Stimulated activated CD4-positive, alpha-beta T cell treated with anti-CD3 and anti-CD28 coated beads, Interleukin-15, amount 100 ng/mL, for 48 hours (primary cell): ENCODE measurements around the gene TTC12.
A peak's percentile ranks its signal among the peaks of the same experiment; 100 is the strongest.

ENCODE experiments used
- DNase-seq, 2 donors: peaks; one replicate each; pipeline ENCODE4 v3.0.0-alpha.2; 2020; ENCODE audit warnings: low read depth in 2 of 2

TTC12 gene, protein sequence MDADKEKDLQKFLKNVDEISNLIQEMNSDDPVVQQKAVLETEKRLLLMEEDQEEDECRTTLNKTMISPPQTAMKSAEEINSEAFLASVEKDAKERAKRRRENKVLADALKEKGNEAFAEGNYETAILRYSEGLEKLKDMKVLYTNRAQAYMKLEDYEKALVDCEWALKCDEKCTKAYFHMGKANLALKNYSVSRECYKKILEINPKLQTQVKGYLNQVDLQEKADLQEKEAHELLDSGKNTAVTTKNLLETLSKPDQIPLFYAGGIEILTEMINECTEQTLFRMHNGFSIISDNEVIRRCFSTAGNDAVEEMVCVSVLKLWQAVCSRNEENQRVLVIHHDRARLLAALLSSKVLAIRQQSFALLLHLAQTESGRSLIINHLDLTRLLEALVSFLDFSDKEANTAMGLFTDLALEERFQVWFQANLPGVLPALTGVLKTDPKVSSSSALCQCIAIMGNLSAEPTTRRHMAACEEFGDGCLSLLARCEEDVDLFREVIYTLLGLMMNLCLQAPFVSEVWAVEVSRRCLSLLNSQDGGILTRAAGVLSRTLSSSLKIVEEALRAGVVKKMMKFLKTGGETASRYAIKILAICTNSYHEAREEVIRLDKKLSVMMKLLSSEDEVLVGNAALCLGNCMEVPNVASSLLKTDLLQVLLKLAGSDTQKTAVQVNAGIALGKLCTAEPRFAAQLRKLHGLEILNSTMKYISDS

DNA sequence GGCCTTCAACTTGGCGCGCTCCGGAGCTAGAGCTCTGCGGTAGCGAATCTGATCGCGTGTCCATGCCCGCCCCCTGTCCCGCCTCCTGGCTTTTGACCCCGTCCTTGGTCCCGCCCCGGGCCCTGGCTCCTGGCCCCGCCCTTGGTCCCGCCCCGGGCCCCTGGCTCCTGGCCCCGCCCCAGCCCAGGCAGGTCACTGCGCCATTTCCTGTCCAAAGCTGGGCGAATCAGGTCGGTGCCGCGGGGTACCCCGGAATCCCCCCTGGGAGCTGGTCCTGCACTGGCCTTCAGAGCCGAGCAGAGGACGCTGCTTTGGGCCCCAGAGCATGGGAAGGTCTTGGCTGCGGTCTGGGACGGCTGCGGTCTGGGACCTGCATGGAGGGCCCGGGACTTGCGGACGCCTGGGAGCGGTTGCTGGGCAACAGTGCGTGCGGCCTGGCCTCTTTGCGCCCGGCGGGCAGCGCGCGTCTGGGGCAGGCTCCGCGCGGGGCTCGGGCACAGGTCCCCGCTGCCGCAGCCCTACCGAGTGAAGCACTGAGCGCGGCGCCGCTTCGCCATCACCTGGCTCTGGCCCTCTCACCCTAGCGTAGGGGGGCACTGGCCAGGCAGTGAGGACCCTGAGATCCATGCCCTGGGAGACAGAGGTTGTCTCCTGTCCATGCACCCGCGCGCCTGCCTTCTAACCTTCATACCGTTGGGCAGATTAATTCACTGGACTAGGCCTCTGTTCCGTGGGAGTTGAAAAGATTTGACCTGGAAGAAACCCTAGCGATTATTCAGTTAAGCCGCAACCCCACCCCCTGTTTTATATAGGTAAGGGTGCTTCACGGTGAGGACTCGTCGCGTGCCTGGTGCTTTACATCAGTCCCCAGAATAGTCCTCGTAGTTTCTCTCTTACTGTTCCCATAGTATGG lies at the start of gene TTC12:
Gene TTC12 (plus strand): TSS at position 195 of the 913 bp plus-strand sequence. CDS start 1,675 bp downstream, outside the sequence.
- DNase-seq, result peak; percentile 86 to 94

DNA sequence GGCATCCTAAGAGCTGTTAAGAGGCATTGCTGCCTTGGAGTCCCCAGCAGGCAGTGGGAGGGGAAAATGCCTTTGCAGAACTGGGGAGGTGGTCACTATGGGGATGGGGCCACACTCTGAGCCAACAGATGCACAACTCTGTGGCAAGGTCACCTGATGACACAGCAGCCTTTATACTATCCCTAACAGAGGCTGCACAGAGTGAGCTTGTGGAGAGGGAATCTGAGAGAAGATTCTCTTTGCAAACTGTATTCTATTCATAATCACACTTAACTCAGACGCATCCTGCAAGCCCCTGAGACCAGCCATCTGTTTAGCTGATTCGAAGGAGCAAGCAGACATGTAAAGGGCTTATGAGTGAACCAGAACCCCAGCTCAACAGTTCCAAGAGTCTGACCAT lies 49.0 kb upstream of the TTC12 start:
- DNase-seq, result no peak

DNA sequence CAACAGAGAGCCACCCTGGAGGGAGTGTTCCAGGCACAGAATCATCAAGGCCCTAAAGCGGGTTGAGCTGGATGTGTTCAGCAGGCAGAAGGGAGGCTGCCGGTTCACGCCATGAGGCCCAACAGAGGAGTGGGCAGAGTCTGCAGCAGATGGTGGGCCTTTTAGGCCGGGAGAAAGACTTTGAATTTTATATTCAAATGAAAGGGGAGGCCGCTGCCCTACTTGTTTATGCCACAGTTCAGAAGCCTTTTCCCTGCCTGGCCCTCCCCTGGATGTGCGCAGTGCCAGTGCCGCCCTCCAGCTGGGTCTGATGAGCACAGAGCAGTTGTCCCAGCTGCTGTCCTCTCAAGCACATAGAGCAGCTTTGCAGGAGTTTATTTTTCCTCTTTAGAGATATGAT lies 46.9 kb upstream of the TTC12 start:
- no peak for DNase-seq

DNA sequence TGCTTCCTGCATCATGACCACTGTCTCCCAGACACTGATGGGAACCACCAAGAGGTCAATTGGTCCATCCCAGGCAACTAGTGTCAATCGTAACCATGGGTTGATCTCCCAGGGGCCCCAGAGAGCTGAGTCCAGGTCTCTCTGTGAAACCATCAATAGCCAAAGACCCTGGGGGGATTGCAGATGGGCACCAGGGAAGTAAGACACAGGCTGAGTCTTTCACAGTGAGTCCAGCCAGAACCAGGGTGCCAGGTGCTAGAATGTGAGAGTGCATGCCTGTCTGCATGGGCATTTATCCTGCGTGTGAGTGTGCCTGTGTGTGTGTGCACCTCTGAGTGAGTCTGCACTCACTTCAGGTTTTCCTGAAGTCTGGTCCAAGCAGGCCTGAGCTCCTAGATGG lies 45.3 kb upstream of the TTC12 start:
- DNase-seq, result no peak

DNA sequence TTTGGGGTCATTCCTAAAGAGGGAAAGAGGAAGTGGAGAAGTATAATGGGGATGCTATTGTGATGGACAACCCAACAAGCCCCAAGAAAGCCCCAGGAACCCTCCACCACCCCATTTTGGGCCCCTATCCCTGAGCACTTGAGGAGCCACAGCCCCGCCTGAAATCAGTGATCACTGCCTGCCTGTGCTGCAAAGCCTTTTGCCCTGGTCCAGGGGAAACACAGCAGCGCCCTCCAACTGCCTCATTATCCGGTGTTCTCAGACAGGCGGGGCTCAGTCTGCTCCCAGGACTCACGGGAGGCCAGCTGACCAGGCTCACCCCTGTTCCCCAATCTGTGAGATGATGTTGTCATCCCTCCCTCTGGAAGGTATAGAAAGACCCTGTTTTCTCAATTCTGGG lies 44.7 kb upstream of the TTC12 start:
- no peak for DNase-seq

DNA sequence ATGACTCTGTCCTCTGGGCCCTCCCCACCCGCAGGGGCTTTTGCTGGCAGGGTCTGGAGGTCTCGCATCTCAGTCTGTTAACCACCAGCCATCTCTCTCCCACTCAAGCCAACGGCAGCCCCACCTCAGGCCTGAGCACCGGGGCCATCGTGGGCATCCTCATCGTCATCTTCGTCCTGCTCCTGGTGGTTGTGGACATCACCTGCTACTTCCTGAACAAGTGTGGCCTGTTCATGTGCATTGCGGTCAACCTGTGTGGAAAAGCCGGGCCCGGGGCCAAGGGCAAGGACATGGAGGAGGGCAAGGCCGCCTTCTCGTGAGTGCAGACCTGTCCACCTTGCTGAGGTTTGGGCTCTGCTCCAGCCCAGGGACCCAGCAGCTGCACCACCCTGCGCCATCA lies 44.3 kb upstream of the TTC12 start:
- no peak for DNase-seq

DNA sequence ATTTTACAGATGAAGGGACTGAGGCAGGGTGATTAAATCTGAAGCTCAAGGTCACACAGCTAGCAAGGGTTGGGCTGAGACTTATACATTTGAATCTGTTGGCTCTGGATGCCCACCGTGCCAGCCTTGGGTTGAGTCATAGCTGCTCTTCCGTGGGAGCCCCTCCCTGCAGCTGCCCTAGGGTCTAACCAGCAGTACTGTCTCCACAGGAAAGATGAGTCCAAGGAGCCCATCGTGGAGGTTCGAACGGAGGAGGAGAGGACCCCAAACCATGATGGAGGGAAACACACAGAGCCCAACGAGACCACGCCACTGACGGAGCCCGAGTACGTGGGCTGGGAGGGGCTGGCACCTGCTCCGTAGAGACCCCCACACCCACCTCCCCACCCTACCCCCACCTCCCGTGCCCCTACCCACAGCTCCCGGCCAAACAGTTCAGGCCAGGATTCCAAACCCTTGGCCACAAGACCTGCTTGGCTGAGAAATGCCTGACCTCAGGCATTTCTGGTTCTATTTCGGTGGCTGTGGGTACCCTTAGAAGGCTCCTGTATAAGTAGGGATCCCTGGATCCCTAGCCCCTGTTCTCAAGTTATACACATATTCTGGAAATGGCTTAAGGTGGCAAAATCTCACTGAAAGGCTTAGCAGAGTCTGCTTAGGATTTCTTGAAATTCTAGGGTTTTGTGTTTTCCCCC lies 42.7 kb upstream of the TTC12 start:
- no peak for DNase-seq

DNA sequence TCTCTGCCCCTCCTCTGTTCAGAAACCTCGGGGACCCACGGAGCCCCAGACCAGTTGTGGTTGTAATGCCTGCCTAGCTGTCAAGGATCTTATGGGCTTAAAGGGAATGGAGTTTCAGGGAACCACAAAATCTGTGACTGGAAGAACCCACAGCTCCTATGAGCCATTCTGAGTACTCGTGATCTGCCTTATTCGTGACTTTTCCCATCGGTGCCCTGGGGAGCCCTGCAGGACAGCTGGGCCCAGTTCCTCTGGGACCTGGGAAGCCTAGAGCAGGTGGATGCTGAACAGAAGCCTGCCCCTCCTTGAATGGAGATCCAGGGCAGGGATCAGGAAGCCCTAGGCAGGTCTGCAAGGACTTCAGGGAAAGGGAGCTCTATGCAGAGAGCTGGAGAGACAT lies 42.1 kb upstream of the TTC12 start:
- DNase-seq, result no peak

DNA sequence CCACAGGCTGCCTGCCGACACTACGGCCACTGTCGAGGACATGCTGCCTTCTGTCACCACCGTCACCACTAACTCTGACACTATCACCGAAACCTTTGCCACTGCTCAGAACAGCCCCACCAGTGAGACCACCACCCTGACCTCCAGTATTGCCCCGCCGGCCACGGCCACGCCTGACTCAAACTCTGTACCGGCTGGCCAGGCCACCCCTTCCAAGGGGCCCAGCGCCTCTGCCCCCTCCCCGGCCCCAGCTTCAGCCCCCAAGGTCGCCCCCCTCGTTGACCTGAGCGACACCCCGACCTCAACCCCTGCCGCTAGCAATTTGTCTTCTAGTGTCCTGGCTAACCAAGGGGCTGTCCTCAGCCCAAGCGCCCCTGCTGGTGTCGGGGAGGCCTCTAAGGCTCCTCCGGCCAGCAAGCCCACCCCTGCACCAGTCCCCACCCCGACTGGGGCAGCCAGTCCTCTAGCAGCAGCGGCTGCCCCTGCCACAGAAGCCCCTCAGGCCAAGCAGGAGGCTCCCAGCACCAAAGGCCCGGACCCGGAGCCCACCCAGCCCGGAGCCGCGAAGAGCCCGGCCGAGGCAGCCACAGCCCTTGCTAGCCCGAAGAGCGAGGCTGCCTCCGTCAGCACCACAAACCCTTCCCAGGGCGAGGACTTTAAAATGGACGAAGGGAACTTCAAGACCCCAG lies 41.3 kb upstream of the TTC12 start:
- no peak for DNase-seq

DNA sequence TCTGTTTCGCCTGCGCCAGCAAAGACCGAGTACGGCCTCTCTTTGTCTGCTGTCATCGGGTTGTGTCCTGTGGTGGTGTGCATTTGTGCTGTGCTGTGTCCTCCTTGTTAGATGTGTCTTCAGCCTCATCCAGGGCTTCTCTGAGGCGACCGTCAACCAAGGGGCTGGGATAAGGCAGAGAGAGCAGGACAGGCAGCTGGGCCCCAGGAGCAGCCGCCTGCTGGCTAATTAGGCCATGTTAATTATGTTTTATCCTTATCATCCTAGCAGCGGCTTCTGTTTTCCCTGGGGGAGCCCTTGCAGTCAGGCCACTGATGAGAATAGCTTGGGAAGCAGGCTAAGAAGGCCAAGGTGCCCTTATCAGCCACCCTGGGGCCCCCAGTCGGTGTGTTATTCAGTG lies 40.7 kb upstream of the TTC12 start:
- no peak for DNase-seq

DNA sequence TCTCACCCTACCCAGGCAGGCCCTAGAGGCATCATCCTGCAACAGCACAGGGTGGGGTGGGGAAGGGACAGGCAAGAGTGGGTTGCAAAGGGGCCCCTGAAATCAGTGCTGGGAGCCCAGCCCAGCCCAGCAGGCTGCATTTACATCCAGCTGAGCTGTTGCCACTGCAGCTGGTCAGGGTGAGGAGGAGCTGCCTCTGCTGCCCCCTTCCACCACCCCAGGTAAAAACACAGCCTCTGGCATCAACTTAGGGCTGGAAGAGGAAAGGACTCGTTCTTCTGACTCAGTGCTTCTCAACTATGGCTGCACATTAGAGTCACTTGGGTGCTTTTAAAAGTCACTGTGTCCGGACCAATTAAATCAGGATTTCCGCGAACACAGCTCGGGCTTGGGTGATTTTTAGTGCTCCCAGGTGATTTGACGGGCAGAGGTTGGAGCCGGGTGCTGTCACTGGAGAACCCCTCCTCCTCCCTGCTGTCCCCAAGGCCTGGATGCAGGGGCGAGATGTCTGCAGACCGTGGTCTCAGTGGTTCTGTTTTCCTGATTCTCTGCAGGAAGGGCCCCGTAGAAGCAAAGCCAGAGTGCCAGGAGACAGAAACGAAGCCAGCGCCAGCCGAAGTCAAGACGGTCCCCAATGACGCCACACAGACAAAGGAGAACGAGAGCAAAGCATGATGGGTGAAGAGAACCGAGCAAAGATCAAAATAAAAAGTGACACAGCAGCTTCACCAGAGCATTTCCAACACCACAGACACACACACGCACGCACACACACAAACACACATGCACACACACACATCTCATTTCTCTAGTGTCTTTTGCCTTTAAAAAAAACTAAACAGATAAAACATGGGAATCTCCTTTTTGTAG lies 39.4 kb upstream of the TTC12 start:
- DNase-seq, result no peak

DNA sequence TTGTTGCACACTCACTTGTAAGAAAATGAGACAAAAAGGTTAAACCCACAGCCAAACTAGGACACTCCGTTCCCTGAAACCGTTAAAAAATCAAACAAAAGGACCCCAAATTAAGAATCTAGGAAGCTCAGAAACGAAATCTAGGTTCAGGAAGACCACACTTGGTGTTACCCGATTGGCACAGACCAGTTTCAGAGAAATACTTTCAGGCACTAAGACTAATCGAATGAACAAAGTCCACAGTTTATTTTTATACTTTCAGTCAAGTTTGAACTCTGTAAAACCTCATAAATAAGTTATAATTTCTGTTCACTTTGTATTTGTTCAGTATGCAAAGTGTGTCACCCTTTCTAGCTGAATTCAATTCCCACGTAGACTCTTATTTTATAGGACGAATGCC lies 38.8 kb upstream of the TTC12 start:
- DNase-seq, result no peak

DNA sequence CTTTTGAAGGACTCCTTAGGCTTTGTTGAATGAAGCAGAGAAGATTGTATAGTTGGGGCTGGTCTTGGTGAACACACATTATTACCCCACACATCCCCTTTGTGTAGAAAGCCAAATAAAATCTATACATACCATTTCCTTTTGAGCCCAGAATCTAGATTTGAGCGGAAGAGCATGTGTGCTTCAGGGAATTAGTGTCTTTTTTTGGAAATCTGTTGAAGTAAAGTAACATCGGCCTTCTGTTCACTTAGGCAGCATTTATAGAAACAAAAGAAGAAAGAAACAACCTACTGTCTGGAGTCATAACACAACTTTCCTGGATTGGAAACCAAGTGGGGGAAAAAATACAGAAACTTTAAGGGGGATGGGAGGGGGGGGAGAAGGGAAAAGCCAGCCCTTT lies 37.9 kb upstream of the TTC12 start:
- no peak for DNase-seq

DNA sequence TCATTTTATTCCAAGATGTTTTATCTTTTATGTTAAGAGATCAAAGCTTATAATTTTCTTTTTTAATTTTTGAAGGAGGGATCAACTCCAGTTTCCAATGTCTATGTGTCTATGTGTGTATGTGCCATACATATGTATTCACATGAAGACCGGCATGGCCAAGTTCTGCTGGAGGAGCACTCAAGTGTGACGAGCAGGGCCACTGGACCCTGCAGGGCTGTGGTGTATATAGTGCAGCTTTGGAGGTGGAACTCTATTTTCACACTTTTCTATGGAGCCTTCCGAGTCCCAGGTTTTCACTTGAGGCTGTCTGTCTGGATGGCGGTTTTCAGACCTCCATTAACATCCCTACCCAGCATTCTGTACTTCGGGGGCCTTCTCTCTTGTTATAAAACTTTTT lies 36.5 kb upstream of the TTC12 start:
- DNase-seq, result no peak

DNA sequence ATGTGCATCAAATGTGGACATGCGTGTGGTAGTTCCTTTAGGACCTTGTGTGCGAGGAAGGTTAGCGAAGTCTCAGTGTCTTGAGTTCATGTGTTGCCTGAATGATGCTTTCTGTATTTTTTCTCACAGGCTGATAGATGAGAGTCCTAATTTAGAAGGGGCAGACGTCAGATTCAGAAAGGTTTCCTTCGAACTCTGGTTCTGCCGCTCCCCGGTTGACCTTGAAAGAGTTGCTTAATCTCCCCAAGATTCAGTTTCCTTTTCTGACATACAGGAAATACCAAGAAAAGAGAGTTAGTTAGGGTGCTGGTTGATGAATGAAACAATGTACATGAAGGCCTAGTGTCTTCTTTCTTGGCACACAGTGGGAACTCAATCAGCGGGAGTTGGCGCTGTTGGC lies 35.9 kb upstream of the TTC12 start:
- no peak for DNase-seq

DNA sequence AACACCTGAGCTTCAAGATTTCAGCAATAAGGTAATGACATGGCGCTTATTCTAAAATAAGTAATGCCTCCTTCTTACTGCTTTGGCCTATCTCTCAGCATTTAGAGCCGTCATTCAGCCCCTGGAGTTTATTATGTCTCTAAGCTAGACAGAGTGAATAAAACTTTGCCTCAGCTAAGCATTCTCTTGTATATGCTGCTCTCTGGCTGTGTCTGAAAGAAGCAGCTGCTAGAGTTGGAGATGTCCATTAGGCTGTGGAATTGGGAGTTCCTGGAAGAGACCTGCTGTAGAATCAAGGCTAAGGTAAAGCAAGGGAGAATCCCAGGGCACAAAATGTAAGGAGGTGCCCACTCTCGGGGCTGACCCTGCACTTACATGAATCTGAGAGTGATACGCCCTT lies 35.5 kb upstream of the TTC12 start:
- DNase-seq, result no peak

DNA sequence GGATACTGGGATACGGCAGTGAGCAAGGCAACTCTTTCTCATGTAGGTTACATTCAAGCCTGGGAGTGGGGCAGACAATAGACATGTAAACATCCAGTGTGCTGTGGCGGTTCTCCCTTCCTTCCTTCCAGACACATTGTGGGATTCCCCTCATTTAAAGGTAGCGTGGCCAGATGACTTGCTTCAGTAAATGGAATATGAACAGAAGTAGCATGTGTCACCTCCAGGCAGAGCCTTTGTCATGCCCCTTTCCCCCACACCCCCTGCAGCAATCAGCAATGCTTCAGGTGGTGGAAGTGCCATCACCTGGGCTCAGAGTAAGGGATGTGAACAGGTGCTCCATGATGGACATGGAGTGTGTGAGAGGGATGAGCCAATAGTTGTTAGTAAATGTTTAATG lies 34.8 kb upstream of the TTC12 start:
- no peak for DNase-seq

DNA sequence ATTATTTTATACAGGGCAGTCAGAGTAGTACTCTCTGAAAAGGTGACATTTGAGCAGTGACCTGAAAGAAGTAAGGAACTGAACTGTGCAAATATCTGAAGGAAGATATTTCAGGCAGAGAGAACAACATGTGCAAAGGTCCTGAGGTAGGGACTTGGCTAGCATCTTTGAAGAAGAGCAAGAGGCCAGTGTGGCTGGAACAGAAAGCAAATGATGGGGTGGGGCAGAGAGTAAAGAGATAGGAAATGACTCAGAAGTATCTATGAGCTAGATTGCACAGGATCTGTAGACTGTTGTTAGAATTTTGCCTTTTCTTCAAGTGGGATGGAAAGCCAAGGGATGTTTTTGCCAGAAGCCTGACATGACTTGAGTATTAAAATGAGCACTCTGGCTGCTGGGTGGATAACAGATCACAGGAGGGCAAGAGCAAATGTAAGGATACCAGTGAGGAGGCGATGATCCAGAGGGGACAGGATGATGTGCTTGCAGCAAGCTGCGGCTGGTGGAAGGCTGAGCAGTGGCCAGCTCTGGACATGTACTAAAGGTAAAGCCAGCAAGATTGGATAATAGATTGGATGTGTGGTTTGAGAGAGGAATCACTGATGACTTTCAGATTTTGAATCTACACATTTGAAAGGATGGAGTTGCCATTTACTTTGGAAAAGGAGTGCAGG lies 33.2 kb upstream of the TTC12 start:
- no peak for DNase-seq

DNA sequence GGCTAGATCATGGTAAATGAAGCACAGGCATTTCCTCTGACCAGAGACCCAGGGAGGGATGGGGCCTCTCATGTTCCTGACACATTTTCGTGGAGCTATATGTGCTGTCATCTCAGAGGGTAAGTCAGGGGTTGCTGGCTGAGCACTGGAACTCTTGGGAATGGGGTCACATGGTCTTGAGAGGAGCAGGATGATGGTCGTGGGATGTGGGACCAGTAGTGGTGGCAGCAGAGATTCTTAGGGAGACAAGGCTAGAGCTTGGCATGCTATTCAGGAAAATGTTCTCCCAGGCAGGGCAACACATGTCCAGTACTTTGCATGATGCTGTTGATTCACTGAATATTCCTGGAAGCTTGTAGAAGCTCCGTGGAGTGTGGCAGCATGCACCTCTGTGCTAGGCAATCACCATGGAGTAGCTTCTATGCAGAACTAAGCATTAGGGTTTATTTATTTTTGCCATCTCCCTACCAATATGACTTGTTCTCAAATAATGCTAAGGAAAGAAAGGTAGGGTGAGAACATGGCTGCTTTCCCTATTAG lies 31.4 kb upstream of the TTC12 start:
- DNase-seq, result no peak
